HG02938 (cell line): ENCODE results near the gene FBLN1.

Source experiments
- ATAC-seq: cut with Tn5 transposase; IDR thresholded peaks from one replicate; pipeline ENCODE4 v1.9.1; 2021; ENCODE audit warnings: mild to moderate bottlenecking, moderate library complexity; ENCODE audit not compliant: unreplicated experiment

Gene FBLN1

DNA sequence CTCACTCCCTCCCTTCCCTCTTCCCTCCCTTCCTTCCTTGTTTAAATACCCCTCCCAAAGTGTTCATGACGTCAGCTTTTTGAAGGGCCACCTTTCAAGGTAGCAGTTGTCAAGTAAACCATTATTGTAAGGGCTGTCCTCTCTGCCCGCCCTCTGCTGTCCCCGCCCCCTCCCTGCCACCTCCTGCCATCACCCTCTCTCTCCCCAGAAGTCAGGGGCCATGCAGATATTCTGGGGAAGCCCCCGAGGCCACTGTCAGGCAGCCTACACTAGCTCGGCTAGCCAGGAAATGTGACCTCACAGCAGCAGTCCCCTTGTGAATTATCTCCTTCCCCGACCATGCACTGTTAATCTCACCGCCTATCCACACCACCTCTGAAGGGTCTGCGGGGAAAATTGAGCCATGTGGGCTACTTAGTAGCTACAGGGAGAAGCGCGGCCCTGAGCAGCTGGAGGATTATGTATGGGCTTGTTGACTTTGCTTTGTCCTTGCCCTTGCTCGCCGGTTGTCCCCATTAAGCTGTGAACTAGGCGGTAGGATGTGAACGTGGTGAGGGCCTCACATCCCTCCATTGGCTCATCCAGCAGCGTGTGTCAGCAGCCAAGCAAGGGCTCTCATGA is 126.9 kb downstream of the FBLN1 start:
- no peak for ATAC-seq

DNA sequence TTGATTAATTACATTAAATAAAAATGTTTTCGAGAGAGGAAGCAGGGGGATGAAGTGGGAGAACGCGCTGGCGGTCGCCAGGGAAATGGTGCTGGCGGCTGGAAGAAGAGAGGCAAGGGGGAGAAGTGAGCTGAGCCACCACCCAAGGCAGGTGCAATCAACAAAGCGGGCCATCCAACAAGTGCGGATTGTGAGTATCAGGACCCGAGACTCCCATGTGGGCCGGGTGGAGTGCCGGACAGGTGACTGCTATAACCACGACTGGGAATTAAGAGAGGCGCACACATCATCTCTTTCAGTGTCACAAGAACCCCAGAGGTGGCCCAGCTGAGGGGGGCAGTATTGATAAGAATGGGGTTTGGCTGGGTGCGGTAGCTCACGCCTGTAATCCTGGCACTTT is 127.8 kb downstream of the FBLN1 start:
- no peak for ATAC-seq

DNA sequence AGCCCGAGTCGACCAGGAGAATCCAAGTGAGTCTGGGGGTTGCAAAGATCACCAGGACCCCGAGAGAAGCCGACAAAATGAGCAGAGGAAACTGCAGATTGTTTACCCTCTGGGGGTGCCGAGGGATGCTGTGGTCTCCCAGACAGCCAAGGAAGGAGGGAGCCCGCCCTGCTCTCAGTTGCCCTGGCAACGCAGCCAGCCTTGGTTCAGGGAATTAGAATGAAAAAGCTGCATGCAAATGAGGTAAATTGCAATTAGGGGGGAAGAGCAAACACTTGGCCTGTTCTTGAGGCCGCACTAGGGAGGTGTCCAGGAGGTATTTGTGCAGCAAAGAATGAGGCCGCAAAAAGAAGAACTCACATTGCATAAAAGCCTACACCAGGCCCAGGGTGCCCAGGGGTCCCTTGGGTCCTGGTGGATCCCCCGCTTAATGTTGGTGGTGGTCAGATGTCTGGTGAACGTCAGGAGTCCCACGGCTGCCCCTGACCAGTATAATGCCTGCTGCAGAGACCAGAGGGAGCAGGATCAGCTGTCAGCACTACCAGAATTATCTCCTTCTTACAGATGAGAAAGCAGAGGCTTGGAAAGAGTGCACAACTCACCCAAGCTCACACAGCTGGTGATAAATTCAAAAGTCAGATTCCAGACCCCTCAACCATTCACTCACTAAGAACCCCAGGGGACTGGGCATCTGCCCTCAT is 128.6 kb downstream of the FBLN1 start:
- no peak for ATAC-seq

DNA sequence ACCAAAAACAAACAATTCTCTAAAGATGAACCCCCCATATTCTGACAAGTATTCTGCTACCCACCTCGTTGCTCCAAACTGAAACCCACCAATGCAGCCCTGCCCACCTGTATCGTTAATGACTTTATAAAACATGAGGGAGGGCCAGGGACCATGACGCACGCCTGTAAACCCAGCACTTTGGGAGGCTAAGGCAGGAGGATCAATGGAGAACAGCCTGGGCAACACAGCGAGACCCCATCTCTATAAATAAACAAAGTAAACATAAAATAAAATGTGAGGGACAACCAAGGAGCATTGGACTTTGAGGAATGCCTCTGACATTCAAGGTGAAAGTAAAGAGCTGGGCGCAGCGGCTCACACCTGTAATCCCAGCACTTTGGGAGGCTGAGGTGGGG is 129.2 kb downstream of the FBLN1 start:
- ATAC-seq = no peak

DNA sequence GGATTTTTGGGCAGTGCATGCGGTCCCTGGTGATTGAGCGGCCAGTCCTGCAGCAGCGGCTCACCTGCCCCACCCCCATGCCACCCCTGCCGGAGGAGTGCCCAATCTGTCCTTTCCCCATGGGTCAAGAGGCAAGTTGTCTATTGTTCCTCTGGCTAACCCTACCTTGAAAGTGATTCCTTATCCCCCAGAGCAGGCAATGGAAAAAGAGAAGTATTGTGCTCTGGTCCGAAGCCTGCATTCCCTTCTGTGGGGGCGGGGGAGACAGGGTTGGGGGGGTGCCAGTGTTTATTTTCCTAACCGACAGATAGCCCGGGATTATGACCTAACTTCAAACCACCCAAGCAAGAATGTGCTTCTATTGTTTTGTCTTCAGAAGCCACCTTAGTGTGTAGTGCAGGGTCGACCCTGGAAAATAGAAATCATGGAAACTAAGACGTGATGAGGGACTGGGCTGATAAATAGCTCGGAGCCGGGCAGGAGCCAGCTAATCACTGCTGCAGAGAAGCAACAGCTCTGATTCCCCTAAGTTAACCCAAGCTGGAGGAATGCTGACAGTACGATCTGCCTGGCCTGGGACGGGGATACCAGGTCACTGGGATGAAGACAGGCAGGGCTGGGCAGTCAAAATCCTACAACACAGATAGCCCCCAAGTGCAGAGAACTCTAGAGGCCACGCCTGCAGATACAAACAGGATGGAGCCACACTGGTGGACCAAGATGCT is 130.3 kb downstream of the FBLN1 start:
- no peak for ATAC-seq

DNA sequence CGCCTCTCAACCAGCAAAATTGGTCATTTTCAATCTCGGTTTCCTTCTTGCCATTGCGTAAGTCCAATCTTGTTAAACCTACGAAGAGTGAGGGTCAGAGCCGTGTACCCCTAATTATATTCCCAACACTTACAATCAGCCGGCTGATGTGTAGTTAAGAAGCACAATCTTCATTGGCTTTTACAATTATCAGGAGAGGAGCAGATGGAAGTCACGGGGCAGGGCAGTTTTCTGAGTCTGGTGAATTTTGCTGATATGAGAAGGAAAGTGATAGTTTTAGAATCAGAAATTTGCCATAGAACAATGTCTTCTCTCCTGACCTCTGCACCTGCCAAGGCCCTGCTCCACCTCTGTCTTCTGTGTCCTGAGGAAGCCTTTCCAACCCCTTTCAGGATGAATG is 134.0 kb downstream of the FBLN1 start:
- no peak for ATAC-seq

DNA sequence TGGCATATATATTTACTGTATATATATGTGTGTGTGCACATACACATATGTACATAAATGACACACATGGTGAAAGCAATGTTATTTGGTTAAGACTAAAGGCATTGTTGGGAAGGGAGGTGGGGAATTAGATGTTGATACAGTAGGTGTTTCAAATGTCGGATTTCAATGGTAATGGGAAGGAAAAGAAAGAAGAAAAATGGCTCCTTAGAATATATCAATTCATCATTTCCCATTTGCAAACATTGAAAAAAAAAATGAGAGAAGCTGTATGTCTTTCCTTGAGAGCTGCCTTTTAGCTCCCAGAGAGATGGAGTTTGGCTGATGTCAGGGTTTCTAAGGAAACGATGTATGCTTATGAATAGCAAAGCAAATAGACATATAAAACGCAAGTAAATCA is 135.5 kb downstream of the FBLN1 start:
- no peak for ATAC-seq

DNA sequence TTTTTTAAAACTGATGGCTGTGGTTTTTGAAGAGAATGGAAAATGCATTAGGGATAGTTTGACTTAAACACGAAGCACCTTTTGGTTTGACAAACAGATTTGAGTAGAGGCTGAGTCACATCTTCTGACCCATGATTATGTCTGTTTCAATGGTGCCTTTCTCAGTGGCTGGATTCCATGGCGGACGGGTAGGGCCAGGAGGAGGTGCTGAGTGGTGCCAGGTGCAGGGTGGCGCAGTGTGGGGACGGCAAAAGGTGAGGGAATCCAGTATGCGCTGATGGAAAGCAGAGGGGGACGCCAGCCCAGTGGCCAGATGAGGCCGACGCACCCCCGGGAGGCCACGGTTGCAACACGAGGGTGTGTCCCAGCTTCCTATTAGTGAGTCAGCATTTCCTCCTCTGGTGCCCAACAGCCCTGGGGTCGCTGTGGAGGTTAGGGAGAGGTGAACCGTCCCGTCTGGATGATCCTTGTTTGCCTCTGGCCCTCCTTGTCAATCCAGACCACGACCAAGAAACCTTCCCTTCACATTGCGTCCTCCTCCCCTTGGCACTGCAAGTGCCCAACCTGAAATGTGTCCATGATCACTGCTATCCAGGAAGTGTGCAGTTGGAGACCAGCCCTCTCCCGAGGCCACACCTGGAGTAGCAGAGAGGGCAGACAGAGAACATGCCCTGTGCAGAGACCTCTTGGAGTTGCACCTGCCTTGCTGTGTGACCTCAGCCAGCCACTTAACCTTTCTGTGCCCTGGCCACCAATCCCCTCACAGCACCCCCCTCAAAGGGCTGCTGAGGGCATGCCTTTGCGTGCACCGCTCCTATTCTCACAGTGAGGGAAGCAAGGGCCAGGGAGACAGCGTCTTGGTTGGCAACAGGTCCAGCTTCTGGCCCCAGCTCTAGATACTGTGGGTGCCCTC is 136.4 kb downstream of the FBLN1 start:
- ATAC-seq = no peak

DNA sequence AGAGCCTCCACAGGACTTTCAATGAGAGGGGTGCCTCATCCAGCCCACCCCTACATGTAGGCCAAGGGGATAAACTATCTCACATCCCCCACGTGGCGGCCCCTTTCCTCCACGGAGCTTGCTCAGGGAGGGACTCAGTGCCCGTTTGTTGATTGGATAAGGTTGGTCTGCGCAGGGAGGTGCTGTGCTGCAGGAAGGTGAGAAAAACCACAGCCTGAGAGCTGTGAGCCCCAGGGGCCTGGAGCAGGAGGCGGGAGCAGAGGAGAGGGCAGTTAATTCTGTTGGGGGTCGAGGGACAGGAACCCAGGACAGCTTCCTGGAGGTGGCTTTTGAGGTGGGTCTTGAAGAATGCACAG is 137.0 kb downstream of the FBLN1 start:
- ATAC-seq = no peak

DNA sequence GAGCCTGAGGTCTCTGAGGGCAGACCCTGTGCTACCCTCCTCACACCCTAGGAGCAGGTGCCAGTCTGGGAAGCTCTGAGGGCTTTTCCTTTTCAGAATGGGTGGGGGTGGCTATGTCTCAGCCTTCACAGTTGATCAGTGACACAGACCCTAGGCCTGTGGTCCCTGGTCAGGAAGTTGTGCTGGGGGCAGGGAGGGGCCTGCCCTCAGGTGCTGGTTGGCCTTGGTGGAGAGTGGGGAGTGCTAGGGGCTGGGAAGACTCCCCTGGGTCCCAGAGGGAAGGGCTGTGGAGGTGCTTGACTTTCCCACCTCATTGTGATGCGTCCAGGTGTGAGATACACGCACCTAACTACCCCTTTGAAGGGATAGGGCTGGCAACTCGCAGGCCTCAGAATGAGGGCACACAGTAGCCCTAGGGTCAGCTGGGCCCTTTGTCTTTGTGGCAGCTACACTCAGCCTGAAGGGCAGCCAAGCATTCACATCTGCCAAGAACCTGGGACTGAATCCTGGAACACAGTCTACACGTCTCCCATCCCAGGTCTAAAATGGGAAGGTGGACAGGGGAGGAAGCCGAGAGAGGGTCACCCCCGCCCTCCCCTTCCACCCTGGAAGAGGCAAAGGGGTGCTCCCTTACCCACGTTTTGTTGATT is 137.7 kb downstream of the FBLN1 start:
- no peak for ATAC-seq

DNA sequence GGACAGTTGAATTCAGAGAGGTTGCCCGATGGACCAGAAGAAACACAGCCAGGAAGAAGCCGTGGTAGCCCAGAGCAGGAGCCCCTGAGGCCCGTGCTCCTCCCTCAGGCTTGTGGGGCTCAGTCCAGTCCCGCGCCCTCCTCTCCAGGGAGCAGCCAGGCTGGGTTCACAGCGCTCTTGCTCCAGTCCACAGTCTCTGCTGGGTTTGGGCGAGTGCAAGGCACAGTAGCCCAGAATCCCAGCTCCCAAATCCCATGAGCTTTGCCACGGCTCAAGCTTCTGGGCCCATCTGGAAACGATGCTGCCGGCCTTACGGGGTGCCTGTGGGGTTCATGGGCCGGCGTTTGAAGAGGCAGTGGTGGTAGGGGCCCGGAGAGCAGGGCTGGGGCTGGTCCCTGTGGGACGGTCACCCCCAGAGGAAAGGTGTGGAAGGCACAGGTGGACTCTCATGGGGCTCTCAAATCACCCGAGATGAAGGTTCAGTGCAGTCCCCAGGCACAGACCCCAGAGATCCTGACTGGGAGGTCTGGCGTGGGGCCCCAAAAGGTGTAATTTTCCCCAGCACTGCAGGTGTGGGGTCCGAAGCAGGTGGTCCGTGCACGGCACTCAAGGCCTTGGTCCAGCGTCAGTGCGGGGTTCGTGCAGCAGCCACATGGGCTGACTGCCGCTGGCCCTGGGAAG is 138.4 kb downstream of the FBLN1 start:
- ATAC-seq = no peak

DNA sequence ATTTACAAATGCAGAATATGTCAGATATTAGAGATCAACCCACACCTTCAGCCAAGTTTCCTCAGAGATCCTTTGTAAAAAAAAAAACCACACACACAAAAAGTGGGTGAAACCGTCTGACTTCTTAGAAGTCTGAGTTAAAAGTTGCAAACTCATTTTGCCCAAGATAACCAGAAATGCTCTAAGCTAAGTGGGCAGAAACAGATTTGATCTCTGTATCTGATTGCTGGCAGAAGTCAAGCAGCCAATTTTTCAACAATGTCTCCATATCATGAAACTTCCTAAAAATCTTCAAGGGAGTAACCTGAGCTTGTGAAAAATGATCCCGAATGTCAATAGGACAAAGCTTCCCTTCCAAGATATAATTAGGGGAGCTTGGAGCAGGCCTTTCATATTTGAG is 140.3 kb downstream of the FBLN1 start:
- ATAC-seq = no peak

DNA sequence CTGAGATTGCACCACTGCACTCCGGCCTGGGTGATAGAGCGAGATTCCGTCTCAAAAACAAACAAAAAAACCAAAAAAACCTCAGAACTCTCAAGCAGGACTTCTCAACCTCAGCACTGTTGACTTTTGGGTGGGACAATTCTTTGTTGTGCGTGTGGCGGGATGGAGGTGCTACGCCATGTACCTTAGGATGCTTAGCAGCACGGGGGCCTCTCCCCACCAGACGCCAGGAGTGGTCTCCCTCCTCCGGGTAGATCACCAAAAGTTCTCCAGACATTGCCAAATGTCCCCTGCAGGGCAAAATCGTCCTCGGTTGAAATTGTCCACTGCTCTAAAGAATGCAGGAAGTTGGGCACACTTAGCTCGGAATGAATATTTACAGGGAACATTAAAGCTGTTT is 142.0 kb downstream of the FBLN1 start:
- no peak for ATAC-seq

DNA sequence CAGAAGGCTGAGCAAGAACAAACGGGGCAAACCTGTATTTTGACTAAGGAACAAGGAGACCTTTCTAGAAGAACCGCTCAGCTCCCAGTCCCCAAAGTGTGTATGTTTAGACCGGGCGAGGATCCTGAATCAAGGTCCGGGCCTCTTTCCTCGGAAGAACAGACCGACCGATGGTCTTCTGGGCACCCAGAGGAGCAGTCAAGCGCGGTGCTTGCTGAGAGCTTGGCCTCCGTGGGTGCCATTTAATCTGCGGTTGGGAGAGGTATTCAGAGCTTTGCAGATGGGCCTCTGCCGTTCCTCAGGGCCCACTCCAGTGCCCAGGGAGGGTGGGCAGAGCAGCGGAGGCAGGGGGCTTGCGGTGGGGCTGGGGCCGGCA is 142.5 kb downstream of the FBLN1 start:
- ATAC-seq = no peak

DNA sequence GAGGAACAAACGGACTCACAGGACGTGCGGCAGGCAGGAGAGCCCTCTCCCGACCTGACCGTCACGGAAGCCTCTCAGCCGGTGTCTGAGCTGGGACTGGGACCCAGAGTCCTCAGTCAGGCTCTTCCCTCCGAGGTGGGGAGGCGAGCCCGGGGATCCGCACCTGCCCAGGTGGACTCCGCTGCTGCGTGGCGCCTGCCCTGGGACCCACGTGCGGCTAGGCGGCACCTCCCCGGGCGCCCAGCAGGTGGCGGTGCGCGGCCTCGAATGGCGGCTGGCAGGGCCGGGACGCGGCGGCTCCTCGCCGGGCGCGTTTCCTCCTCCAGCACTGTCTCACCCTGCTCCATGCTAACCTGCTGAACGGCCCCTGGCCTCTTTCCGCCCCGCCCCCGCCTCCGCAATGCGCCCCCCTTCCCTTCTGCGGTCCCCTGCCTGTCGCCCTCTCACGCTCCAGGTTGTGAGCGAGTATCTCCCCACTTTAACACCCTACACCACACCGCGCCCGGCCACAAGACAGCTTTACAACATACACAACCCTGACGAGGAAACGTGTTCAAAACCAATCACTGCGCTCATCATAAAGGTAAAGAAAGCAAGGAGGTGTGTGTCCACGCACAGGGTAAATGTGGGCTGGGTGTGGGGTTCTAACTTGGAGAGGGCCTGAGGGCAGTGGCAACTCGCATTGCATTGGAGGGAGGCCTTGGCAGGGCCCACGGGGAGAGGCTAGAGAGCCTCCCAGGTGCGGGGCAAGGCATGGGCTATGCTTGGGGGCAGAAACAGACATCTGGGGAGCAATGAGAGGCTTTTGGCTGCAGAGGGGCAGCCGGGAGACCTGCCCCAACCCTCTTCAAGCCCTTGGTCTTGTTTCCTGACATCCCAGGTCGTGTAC is 143.1 kb downstream of the FBLN1 start:
- ATAC-seq = no peak

DNA sequence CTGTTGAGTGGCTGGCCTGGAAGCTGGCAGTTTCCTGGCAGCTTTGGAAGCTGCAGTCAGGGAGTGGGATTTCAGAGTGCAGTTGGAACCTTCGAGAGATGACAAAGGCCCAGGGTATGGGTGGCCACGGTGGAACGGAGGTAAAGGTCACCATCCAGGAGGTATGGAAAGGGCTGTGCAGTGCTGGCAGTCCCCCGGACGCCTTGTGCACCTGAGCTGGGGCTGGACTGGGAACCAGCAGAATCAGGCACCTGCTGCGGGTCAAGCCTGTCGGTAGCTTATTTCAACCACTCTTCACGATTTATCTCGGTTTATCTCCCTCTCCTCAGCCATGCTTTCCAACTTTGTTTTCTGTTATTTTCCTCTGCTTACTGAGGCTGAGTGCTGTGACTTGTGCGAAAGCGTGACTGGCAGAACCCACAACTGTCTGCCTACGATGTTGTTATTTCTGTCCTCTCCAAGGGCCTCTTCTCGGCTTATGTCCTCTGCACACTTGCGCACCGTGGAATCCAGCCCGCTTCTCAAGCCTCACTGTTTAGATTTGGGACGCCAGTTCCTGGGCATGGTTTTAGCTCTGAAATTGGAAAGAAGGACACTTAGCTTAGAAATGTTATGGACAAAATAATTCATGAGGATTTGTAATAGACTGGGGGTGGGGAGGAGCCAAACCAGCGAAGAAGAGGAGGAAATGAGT is 145.0 kb downstream of the FBLN1 start:
- no peak for ATAC-seq

DNA sequence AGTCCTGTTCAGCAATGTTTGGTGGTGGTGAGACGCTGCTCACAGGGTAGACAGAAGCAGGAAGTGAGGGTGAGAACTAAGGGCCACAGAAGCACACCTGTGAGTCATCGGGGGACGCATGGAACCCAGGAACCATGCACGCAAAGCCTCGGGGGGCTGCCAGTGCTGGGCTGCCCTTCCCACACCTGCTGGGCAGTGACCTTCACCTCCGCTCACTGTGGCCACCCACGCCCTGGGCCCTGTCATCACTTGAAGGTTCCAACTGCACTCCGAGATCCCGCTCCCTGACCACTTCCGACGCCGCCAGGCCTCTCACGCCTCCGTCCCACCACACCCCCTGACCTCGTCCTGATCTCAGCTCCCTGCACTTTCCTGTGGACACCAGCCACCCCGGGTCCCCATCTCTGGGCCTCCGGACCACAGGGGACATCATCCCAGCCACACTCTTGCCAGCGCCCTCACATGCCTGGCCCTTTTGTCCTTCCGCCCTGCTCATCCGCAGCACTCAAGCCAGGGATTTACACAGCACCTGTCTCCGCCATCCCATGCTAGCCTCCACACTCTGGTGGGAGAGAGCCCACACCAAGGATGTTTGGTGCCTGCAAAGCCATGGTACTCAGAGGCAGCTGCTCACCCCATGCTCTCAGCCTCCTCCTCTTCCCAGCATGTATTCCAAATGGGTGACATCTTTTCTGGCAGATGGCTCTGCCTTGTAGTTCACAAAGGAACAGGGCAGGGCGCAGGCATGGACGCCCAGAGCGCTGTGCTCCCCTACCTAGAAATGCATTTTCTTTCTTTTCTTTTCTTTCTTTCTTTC is 145.8 kb downstream of the FBLN1 start:
- ATAC-seq = no peak

DNA sequence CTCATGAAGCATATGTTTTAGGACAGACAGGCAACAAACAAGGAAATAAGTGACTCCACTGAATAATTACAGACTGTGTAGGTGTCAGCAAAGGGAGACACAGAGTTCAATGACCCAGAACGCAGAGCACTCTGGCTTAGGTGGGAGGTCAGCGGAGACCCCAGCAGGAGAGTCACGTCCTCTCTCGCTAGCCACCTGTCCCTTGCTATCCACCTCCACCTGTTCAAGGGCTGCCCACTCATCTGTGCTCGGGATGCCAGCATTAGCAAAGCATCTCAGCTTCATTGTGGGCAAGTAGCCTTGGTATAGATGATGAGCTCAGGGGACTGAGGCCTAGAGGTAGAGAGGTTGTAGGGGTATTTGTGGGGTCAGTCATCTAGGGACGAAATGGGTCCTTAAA is 147.1 kb downstream of the FBLN1 start:
- ATAC-seq = no peak
